ENCODE measurements around the gene TESK2. TPM values are rescaled to one million over a fixed set of nuclear protein-coding genes. Genes with fewer than 3 reads are reported as not detected.

The TESK2 gene
- total and polyA plus RNA-seq, 2 of the 13 experiments (the other 11 are each of a cell fraction or from before 2014, with no cell fraction given) = 5.5 to 9.6 TPM

GRCh38 chr1:45339789-45340558 lies 151.0 kb downstream of the TESK2 start, which contains the start of the genes MUTYH and TOE1 (continued):
- TF ChIP-seq JDP2 (CRISPR knock-in tag; IDR thresholded peaks at IDR 0.05; ENCODE audit: borderline replicate concordance) (no peak), TAF1 (CRISPR knock-in tag; IDR thresholded peaks at IDR 0.05) (peak; percentile 91), CEBPB (IDR thresholded peaks at IDR 0.05; ENCODE audit: borderline replicate concordance, low read depth, low read length) (no peak), SKIL (CRISPR knock-in tag; IDR thresholded peaks at IDR 0.05; ENCODE audit: borderline replicate concordance) (peak; percentile 49; the same call in 1 of the 2 replicates), MEIS2 (CRISPR knock-in tag; IDR thresholded peaks at IDR 0.05) (no peak), ZNF776 (CRISPR knock-in tag; IDR thresholded peaks at IDR 0.05) (peak; percentile 34; the same call in 1 of the 2 replicates), ZBTB38 (CRISPR knock-in tag; IDR thresholded peaks at IDR 0.05) (peak; percentile 76), HOXA5 (CRISPR knock-in tag; IDR thresholded peaks at IDR 0.05) (peak; percentile 80), ZNF607 (CRISPR knock-in tag; IDR thresholded peaks at IDR 0.05; ENCODE audit: borderline replicate concordance) (no peak), JUNB (CRISPR knock-in tag; IDR thresholded peaks at IDR 0.05; ENCODE audit: borderline replicate concordance) (no peak), SP140L (CRISPR knock-in tag; IDR thresholded peaks at IDR 0.05; ENCODE audit: borderline replicate concordance) (no peak), GTF3A (CRISPR knock-in tag; conservative IDR thresholded peaks at IDR 0.05) (0 out of 2 replicates have a peak, but pooled peaks have one; percentile 34), ZNF616 (CRISPR knock-in tag; IDR thresholded peaks at IDR 0.05; ENCODE audit: low read depth) (0 out of 2 replicates have a peak, but pooled peaks have one; percentile 83), ZNF83 (CRISPR knock-in tag; IDR thresholded peaks at IDR 0.05; ENCODE audit: borderline replicate concordance) (no peak), SRY (CRISPR knock-in tag; IDR thresholded peaks at IDR 0.05) (0 out of 2 replicates have a peak, but pooled peaks have one; percentile 19), KLF11 (CRISPR knock-in tag; IDR thresholded peaks at IDR 0.05) (peak; percentile 35; the same call in 1 of the 2 replicates), SIN3B (IDR thresholded peaks at IDR 0.05; ENCODE audit: low read length) (peak; percentile 28; the same call in 1 of the 2 replicates), PBX2 (CRISPR knock-in tag; IDR thresholded peaks at IDR 0.05) (no peak), GZF1 (CRISPR knock-in tag; IDR thresholded peaks at IDR 0.05) (peak; percentile 85; the same call in 1 of the 2 replicates), SP5 (CRISPR knock-in tag; IDR thresholded peaks at IDR 0.05; ENCODE audit: borderline replicate concordance, low read depth) (peak; percentile 25; the same call in 1 of the 2 replicates), MAF1 (CRISPR knock-in tag; IDR thresholded peaks at IDR 0.05; ENCODE audit: borderline replicate concordance) (no peak), MXD4 (CRISPR knock-in tag; IDR thresholded peaks at IDR 0.05) (peak; percentile 14; the same call in 1 of the 2 replicates)
- TF ChIP-seq, protein P1, sequence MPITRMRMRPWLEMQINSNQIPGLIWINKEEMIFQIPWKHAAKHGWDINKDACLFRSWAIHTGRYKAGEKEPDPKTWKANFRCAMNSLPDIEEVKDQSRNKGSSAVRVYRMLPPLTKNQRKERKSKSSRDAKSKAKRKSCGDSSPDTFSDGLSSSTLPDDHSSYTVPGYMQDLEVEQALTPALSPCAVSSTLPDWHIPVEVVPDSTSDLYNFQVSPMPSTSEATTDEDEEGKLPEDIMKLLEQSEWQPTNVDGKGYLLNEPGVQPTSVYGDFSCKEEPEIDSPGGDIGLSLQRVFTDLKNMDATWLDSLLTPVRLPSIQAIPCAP (CRISPR knock-in tag; IDR thresholded peaks at IDR 0.05; ENCODE audit: low read depth) = 0 out of 2 replicates have a peak, but pooled peaks have one; percentile 16
- TF ChIP-seq, protein P2, sequence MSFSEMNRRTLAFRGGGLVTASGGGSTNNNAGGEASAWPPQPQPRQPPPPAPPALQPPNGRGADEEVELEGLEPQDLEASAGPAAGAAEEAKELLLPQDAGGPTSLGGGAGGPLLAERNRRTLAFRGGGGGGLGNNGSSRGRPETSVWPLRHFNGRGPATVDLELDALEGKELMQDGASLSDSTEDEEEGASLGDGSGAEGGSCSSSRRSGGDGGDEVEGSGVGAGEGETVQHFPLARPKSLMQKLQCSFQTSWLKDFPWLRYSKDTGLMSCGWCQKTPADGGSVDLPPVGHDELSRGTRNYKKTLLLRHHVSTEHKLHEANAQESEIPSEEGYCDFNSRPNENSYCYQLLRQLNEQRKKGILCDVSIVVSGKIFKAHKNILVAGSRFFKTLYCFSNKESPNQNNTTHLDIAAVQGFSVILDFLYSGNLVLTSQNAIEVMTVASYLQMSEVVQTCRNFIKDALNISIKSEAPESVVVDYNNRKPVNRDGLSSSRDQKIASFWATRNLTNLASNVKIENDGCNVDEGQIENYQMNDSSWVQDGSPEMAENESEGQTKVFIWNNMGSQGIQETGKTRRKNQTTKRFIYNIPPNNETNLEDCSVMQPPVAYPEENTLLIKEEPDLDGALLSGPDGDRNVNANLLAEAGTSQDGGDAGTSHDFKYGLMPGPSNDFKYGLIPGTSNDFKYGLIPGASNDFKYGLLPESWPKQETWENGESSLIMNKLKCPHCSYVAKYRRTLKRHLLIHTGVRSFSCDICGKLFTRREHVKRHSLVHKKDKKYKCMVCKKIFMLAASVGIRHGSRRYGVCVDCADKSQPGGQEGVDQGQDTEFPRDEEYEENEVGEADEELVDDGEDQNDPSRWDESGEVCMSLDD (CRISPR knock-in tag; IDR thresholded peaks at IDR 0.05; ENCODE audit: borderline replicate concordance) = peak; percentile 25; the same call in 1 of the 2 replicates
